ENCODE measurements around the gene CDK2. TPM values are rescaled to one million over a fixed set of nuclear protein-coding genes. Genes with fewer than 3 reads are reported as not detected.
"Not testable (repeated sequence)": the region's sequence is repeated elsewhere in the genome, so short reads cannot be mapped to it uniquely, and the experiment has no call there.

CDK2 gene
- total RNA-seq, 1 experiment from 2014 or later, result 41.8 TPM

DNA sequence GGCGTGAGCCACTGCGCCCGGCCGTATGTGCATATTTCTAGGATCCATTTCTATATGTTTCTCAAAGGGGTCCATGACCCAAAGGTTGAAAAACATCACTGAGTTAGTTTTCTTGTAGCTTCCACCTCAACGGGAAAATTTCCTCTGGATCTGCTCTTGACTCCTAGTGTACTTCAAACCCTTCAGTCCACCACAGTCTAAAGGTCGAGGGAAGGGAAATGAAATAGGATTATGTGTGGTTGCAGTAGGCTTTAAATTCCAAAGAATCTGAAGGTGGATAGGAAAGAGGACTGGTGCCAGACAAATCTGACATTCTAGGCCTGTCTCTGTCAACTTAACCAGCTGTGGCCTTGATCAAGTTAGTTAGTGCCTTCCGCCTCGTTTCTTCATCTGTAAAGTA is 28.7 kb downstream of the CDK2 start:
- H3K27me3 ChIP-seq, result no peaks in the 10 kb centered on the region
- peaks cover 29% of the 10 kb centered on the region for H3K36me3 ChIP-seq
- H3K4me3 ChIP-seq, result no peak overlapping the region
- H3K9me3 ChIP-seq, result no peaks in the 10 kb centered on the region
- DNase-seq, result no peak

DNA sequence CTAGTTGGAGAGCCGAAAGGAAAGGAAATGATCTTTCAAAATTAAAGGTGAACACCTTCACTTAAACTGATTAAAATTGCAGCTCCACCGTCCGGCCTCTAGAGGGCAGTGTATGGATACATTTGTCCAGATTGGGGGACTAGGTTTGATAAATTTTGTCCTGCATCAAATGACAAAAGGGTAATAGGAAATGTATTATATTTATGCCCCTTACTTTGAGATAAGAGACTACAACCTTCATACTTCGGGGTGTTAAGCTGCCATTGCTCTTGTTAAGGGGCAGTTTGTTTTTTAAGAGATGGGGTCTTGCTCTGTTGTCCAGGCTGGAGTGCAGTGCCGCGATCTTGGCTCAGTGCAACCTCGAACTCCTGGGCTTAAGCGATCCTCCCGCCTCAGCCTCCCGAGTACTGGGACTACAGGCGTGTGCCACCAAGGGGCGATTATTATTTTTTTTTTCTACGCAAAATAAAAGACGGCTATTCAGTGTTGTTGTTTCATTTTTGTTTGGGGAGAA is 29.6 kb downstream of the CDK2 start:
- peak; percentile 34 for DNase-seq
- Histone ChIP-seq H3K36me3 (peaks cover 21% of the 10 kb centered on the region), H3K4me3 (peak overlapping the region; percentile 70), H3K9me3 (no peaks in the 10 kb centered on the region), H3K27me3 (no peaks in the 10 kb centered on the region)

DNA sequence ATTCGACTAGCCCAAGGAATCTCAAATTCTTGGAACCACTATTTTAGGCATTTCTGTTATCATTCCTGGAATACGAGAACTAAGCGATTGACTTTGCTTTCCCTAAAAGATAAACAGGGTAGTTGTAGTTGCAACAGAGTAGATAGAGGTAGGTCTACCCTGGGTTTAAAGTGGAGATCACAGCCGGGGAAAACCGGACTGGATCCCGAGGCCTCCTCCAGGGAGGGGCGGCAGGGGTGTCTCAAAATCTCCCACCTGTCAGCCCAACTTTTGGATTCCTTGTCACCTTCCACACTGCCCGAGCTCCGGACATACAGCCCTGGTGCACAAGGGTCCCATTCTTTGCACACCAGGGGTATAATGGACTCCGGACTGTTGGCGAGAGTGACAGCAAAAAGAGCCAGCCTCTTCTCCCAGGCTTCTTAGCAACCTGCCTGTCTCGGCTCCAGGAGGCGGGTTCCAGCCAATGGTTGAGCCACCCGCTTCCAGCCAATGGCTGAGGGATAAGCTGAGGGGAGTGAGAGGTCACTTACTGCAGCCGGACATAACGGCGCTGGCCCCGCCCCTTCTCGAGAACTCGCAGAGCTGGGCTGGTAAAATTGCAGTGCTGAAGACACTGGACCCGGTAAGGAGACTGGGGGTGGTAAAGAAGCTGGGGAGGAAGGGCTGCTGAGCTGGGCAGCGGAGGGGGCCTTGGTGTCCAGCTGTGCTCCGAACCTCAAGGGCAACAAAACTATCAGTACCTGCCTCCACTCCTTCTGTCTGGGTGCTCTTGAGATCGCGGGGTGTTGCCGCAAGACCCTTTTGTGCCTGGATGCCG is 30.3 kb downstream of the CDK2 start, which contains the start of gene SUOX:
Gene SUOX (plus strand): TSS at position 562 of the 820 bp plus-strand sequence. CDS start 4,946 bp downstream, outside the sequence.
- H3K4me3 ChIP-seq, result peak within 1 kb of the TSS; percentile 70
- H3K36me3 ChIP-seq, result peaks cover 18% of the 10 kb centered on the region
- H3K9me3 ChIP-seq, result no peaks in the 10 kb centered on the region
- peak; percentile 98 for DNase-seq
- no peaks in the 10 kb centered on the region for H3K27me3 ChIP-seq

DNA sequence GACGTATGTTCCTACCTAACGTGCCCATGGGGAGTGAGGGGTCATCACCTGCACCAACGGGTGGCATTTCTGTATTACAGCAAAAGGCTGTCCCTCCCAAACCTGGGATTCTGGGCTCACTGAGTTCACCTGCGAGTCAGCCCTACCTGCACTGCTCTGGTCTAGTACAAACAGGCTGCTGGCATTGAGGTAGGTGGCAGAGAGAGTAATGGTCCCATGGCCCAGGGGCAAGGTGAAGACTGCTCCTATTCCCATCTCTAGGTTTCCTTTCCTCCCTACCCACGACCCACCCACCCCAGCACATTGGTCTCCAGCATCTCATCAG is 30.9 kb downstream of the CDK2 start:
- no peak for DNase-seq
- Histone ChIP-seq H3K36me3 (peaks cover 12% of the 10 kb centered on the region), H3K9me3 (no peaks in the 10 kb centered on the region), H3K4me3 (peak overlapping the region; percentile 70), H3K27me3 (no peaks in the 10 kb centered on the region)

DNA sequence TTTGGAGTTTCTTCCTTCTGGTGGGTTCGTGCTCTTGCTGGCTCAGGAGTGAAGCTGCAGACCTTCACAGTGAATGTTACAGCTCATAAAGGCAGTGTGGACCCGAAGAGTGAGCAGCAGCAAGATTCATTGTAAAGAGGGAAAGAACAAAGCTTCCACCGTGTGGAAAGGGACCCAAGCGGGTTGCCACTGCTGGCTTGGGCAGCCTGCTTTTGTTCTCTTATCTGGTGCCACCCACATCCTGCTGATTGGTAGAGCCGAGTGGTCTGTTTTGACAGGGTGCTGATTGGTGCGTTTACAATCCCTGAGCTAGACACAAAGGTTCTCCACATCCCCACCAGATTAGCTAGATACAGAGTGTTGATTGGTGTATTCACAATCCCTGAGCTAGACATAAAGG is 32.9 kb downstream of the CDK2 start:
- not testable (repeated sequence) for H3K9me3 ChIP-seq, H3K36me3 ChIP-seq, DNase-seq, H3K27me3 ChIP-seq, H3K4me3 ChIP-seq

DNA sequence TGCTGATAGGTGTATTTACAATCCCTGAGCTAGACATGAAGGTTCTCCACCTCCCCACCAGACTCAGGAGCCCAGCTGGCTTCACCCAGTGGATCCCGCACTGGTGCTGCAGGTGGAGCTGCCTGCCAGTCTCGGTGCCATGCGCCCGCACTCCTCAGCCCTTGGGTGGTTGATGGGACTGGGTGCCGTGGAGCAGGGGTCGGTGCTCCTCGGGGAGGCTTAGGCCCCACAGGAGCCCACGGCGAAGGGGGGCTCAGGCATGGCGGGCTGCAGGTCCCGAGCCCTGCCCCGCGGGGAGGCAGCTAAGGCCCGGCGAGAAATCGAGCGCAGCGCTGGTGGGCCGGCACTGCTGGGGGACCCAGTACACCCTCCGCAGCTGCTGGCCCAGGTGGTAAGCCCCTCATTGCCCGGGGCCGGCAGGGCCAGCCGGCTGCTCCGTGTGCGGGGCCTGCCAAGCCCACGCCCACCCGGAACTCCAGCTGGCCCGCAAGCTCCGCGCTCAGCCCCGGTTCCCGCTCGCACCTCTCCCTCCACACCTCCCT is 33.4 kb downstream of the CDK2 start:
- H3K4me3 ChIP-seq, H3K27me3 ChIP-seq, H3K9me3 ChIP-seq, DNase-seq, H3K36me3 ChIP-seq: not testable (repeated sequence)

DNA sequence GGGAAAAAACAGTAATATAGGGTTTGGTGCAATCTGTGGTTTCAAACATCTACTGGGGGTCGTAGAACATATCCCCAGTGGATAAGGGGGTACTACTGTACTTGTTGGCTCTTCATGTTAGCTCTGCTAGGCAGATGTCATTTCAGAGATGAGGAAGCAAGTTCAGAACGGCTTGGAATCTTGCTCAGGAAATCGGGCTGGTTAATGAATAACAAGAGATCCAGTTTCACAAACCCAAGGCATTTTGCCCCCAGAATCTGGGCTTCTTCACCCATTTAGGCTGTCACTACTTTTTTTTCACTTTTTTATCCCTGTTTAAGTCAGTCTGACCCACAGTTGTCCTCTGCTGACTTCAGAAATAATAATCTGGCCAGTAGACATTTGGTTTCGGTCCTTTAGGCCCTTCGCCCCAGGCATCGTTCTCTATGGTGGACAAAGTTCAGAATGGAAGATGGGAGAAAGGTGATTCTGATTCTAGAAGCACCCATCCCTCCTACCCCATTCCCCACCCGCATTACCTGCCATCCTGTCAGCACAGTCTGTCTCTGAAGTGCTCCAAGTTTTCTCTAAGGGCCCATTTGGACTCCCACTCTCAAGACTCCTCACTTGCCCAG is 35.0 kb downstream of the CDK2 start:
- Histone ChIP-seq H3K27me3 (no peaks in the 10 kb centered on the region), H3K36me3 (no peaks in the 10 kb centered on the region), H3K4me3 (no peak overlapping the region), H3K9me3 (no peaks in the 10 kb centered on the region)
- no peak for DNase-seq

DNA sequence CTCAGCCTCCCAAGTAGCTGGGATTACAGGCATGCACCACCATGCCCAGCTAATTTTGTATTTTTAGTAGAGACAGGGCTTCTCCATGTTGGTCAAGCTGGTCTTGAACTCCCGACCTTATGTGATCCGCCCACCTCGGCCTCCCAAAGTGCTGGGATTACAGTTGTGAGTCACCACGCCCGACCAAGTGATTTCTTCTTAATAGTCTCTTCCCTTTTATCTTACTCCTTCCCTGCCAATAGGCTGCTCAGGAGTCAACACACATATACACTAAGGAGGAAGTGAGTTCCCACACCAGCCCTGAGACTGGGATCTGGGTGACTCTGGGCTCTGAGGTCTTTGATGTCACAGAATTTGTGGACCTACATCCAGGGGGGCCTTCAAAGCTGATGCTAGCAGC is 36.7 kb downstream of the CDK2 start:
- H3K27me3 ChIP-seq, H3K9me3 ChIP-seq, DNase-seq, H3K36me3 ChIP-seq, H3K4me3 ChIP-seq: not testable (repeated sequence)

DNA sequence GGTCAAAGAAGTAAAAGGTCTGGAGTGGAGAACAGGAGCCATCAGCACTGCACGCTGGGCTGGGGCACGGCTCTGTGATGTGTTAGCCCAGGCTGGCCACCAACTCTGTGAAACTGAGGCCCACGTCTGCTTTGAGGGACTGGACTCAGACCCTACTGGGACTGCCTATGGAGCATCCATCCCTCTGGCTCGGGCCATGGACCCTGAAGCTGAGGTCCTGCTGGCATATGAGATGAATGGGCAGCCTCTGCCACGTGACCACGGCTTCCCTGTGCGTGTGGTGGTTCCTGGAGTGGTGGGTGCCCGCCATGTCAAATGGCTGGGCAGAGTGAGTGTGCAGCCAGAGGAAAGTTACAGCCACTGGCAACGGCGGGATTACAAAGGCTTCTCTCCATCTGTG is 37.6 kb downstream of the CDK2 start:
- Histone ChIP-seq H3K9me3 (no peaks in the 10 kb centered on the region), H3K36me3 (no peaks in the 10 kb centered on the region), H3K27me3 (no peaks in the 10 kb centered on the region), H3K4me3 (no peak overlapping the region)
- no peak for DNase-seq

DNA sequence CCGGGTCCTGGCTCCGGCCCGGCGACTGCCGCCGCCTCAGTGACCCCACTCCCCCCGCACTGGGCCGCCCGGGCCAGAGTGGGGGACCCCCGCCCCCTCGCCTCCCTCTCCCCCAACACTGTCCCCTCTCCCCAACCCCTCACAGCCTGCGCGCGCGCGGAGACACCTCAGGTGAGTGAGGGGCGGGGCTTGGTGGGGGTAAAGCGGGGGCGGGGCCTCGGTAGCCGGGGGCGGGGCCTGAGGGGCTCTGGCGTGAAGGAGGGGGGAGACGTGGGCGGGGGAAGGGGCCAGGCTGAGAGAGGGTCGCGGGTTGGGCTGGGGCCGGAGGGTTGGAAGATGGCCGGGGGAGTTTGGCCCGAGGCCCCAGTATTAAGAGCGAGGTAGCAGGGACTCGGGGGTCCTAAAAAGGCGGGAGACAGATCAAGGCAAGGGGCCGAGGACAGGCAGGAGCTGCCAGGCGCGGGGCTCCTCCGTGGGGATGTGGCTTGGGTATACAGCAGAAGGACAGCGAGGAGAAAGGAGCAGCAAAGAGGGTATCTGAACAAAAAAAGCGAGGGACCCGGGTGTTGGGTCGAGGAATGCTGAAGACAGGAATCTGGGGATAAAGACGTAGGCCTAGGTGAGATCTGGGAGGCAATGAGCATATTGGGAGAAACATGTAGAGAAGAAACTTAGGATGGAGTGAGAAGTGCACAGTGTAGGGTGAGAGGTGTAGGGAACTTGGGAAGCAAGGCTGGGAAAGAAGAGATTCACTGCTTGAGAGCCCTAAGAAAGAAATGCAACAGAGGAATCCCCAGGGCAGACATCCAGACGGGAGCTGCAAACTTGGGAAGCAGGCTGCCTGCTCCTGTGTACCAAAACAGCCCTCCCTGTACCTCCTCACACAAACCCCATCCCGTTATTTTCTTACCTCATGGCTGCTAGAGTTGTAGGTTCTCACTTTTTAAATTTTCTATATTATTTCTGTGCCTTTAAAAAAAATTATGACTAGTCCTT is 41.2 kb downstream of the CDK2 start:
- Histone ChIP-seq H3K4me3 (peak overlapping the region; percentile 47), H3K27me3 (no peaks in the 10 kb centered on the region), H3K9me3 (no peaks in the 10 kb centered on the region), H3K36me3 (no peaks in the 10 kb centered on the region)
- no peak for DNase-seq

DNA sequence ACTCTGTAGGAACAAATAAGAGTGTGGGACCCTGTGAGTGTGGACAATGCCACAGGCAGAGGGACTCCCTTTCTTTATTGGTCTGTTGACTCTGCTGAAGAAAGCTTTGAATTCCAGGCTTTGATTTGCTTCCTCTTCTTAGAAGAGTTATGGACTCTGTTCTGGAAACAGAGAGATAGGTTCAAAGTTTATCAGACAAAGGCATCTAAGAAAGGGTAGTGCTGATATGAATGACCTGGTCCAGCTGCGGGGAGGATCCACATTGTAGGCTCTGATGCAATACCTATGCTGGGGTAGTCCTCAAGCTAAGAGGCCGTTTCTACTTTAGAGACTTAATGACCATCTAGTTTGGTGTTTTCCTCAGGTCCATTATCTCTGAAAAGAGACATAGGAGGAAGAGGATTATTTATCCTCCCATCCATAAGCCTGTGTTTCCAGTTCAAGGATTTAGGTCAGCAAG is 43.5 kb downstream of the CDK2 start:
- DNase-seq, result no peak
- H3K27me3 ChIP-seq, result no peaks in the 10 kb centered on the region
- H3K4me3 ChIP-seq, result no peak overlapping the region
- no peaks in the 10 kb centered on the region for H3K9me3 ChIP-seq
- no peaks in the 10 kb centered on the region for H3K36me3 ChIP-seq

DNA sequence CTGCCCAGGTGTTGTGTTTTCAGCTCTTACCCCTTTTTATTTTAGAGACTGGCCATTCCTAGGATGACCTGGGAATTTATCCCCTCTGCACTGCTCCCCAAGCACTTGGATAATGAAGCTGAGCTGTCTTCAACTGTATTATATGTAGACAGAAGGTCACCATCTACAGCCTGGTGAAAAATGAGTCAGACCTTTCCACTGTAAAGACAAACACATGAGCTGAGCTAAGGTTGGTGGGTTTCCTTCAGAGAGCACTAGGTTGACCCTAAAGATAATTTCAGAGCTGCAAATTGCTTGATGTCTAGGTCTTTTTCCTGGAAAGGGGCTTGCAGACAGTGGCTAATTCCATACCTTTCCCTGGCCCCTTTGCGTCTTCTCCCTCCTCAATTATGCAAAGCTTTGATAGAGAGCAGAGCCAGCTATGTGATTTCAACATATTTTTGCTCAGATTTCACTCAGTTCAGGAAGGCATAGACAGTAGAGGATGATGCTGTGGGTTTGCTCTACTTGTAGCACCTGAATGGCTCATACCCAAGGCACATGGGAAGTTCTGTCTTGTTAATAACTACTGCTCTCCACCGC is 45.0 kb downstream of the CDK2 start:
- no peak overlapping the region for H3K4me3 ChIP-seq
- H3K9me3 ChIP-seq, result no peaks in the 10 kb centered on the region
- DNase-seq, result no peak
- H3K36me3 ChIP-seq, result no peaks in the 10 kb centered on the region
- no peaks in the 10 kb centered on the region for H3K27me3 ChIP-seq

DNA sequence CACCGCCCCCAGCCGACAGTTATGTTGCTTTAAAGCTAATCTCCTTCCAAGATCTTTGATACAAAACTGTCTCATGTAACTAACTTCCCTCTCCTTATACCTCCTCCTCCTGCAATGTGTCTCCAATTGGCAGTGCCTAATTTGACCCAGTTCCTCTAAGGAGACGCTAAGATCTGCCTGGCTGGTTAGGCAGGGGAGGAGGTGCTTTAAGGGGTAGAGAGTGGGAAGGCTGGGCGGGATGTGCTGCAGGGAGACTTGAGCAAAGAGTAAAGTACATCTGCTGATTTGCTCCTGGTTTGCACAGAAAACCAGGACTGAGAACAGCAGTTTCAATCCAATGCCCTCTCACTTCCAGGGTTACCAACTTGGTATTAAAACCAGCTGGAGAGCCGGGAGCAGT is 46.9 kb downstream of the CDK2 start:
- DNase-seq, result no peak
- no peaks in the 10 kb centered on the region for H3K27me3 ChIP-seq
- no peaks in the 10 kb centered on the region for H3K9me3 ChIP-seq
- H3K4me3 ChIP-seq, result no peak overlapping the region
- H3K36me3 ChIP-seq, result no peaks in the 10 kb centered on the region

DNA sequence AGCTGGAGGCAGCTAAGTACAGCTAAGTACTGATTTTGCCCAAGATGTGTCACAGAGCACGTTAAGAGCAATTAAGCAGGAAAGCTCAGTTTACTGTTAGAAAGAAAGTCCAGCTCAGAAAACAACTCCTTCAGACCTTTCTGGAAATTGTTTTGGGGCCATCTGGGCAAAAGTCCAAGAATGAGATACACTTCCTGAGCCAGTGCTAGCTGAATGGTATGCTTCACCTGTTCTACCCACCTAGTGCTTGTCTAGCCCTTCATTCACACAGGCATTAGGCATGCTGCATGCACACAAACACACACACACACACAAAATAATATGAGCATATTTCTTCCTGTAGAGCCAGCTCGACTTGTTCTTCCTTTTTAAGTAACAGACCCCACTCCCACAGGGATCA is 47.6 kb downstream of the CDK2 start:
- Histone ChIP-seq H3K27me3 (no peaks in the 10 kb centered on the region), H3K4me3 (no peak overlapping the region)
- no peak for DNase-seq

DNA sequence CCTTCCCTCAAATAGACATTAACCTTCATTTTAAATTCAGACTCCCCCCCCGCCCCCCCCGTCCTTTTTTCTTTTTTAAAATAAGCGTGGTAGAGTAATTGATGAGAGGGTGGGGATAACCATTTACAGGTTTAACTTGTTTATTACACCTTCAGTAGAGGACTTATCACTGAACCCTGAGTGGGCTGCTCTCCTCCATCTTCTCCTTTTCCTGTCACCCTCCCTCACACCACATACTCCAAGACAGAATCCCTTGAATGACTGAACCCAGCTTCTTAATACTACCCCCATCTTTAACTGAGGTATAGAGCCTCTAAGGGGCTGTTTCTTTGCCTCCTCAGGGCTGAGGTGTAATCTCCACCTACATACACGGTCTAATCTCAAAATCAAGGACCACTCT is 50.6 kb downstream of the CDK2 start:
- no peak for DNase-seq
- Histone ChIP-seq H3K4me3 (no peak overlapping the region), H3K27me3 (no peaks in the 10 kb centered on the region), H3K9me3 (no peaks in the 10 kb centered on the region), H3K36me3 (no peaks in the 10 kb centered on the region)

More for the DNA sequence above, 47.6 kb downstream of the CDK2 start:
- no peaks in the 10 kb centered on the region for H3K36me3 ChIP-seq
- H3K9me3 ChIP-seq, result no peaks in the 10 kb centered on the region

DNA sequence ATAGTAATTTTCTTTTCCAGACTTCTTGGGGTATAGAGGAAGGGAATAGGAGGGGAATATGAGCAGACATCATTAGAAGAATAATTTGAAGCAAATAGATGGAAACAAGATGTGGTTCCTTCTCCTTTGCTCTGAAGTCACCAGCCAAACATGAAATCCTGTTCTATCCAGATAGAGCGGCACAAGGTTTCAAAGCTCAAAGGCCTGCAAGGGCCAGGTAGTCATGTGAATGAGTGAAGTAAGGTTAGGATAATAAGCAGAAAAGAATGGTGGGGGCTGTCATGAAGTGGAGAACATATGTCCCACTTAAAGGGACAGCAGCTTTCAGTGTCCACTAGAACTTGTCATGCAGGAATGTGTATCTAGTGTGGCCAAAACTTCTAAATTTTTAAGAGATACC is 51.7 kb downstream of the CDK2 start:
- no peak for DNase-seq
- Histone ChIP-seq H3K27me3 (no peaks in the 10 kb centered on the region), H3K36me3 (no peaks in the 10 kb centered on the region), H3K9me3 (no peaks in the 10 kb centered on the region), H3K4me3 (no peak overlapping the region)

All from MG63 (cell line).